HG03460 (cell line): Measurements from ENCODE around the gene SESN1.

ENCODE experiments used
- ATAC-seq: cut with Tn5 transposase; IDR thresholded peaks from one replicate; pipeline ENCODE4 v1.9.1; 2021; ENCODE audit not compliant: unreplicated experiment

Gene SESN1

GRCh38 chr6:109033655-109034054, 61.0 kb downstream of the SESN1 start:
- no peak for ATAC-seq

- no peak for ATAC-seq
These were observed 63.2 kb downstream of the SESN1 start for GRCh38 chr6:109031416-109031815.

- ATAC-seq = no peak
These were observed 65.3 kb downstream of the SESN1 start for GRCh38 chr6:109029313-109029712.

- no peak for ATAC-seq
These were observed 66.2 kb downstream of the SESN1 start for GRCh38 chr6:109028439-109028838.

- no peak for ATAC-seq
These were observed 66.7 kb downstream of the SESN1 start for GRCh38 chr6:109027964-109028363.

- no peak for ATAC-seq
These were observed 69.0 kb downstream of the SESN1 start for GRCh38 chr6:109025639-109026038.

- no peak for ATAC-seq
These were observed 69.9 kb downstream of the SESN1 start for GRCh38 chr6:109024784-109025183.

- no peak for ATAC-seq
These were observed 70.3 kb downstream of the SESN1 start for GRCh38 chr6:109024368-109024767.

- ATAC-seq = no peak
These were observed 71.2 kb downstream of the SESN1 start for GRCh38 chr6:109023356-109023925.

GRCh38 chr6:109021870-109022269, 72.8 kb downstream of the SESN1 start:
- no peak for ATAC-seq

- ATAC-seq = no peak
These were observed 74.7 kb downstream of the SESN1 start for GRCh38 chr6:109019911-109020310.

- no peak for ATAC-seq
These were observed 79.5 kb downstream of the SESN1 start for GRCh38 chr6:109015176-109015575.

- no peak for ATAC-seq
These were observed 80.0 kb downstream of the SESN1 start for GRCh38 chr6:109014606-109015005.

GRCh38 chr6:109013656-109014305, 80.9 kb downstream of the SESN1 start:
- ATAC-seq = no peak

GRCh38 chr6:109010705-109011102, 83.9 kb downstream of the SESN1 start:
- no peak for ATAC-seq

- ATAC-seq = no peak
These were observed 84.5 kb downstream of the SESN1 start for GRCh38 chr6:109009962-109010704.

- peak; percentile 93 for ATAC-seq
These were observed 85.2 kb downstream of the SESN1 start for GRCh38 chr6:109009236-109009961.

GRCh38 chr6:109008537-109009235, 86.0 kb downstream of the SESN1 start:
- peak; percentile 9 for ATAC-seq

GRCh38 chr6:109008054-109008453, 86.6 kb downstream of the SESN1 start:
- ATAC-seq = no peak

GRCh38 chr6:109007521-109007920, 87.1 kb downstream of the SESN1 start:
- no peak for ATAC-seq

GRCh38 chr6:109006818-109007217, 87.8 kb downstream of the SESN1 start:
- ATAC-seq = no peak
